Measurements from ENCODE around the gene PODNL1. TPM values are rescaled to one million over a fixed set of nuclear protein-coding genes. Genes with fewer than 3 reads are reported as not detected.

Gene PODNL1
- total and polyA plus RNA-seq, 2 experiments from 2014 or later = 0.24 TPM; not detected in 1

- Histone ChIP-seq H3K79me2 (replicated peaks; ENCODE audit: insufficient read depth) (peaks cover 4% of the 10 kb centered on the region; the same call in 1 of the 2 replicates), H4K20me1 (replicated peaks; ENCODE audit: insufficient read depth) (no peaks in the 10 kb centered on the region), H3K9me2 (ENCODE audit: insufficient read depth) (no peaks in the 10 kb centered on the region), H3K27ac (ENCODE audit: low read depth) (no peak overlapping the region), H3K4me2 (no peak overlapping the region), H3K4me1 (ENCODE audit: insufficient read depth) (0 out of 2 replicates have a peak, but pooled peaks cover 5% of the 10 kb centered on the region), H3F3A (replicated peaks; ENCODE audit: low read depth) (no peaks in the 10 kb centered on the region), H3K4me3 (no peak overlapping the region), H3K27me3 (ENCODE audit: insufficient read depth) (peaks cover 10% of the 10 kb centered on the region; the same call in 1 of the 2 replicates), H3K36me3 (ENCODE audit: insufficient read depth) (no peaks in the 10 kb centered on the region), H2AFZ (no peak overlapping the region)
- Mint-ChIP-seq H3K27ac (no peak overlapping the region), H3K4me3 (no peak overlapping the region), H3K27me3 (ENCODE audit: insufficient read depth, low read depth, poor library complexity) (peaks cover 25% of the 10 kb centered on the region), H3K9me3 (peaks cover 4% of the 10 kb centered on the region; the same call in 2 of the 3 replicates), H3K4me1 (peaks cover 5% of the 10 kb centered on the region; the same call in 2 of the 3 replicates), H3K36me3 (ENCODE audit: low read depth) (peaks cover 23% of the 10 kb centered on the region)
- DNase-seq (ENCODE audit: low spot score) = no peak
- TF ChIP-seq ZNF462 (CRISPR knock-in tag; IDR thresholded peaks at IDR 0.05) (no peak), POLR2AphosphoS5 (IDR thresholded peaks at IDR 0.05; ENCODE audit: low read depth) (no peak), STAT1 (IDR thresholded peaks at IDR 0.05; ENCODE audit: unreplicated experiment) (no peak), JUNB (IDR thresholded peaks at IDR 0.05; ENCODE audit: unreplicated experiment) (no peak), CTCF (conservative IDR thresholded peaks at IDR 0.05; ENCODE audit: low read depth in 2 of 2) (no peak), ZNF114 (CRISPR knock-in tag; IDR thresholded peaks at IDR 0.05) (no peak)
- ATAC-seq = no peak
Observed at GRCh38 chr19:13908674-13909073, 29.5 kb downstream of the PODNL1 start.
